Suppressor macrophage treated with lipopolysaccharide for 4 hours (primary cell): ENCODE data around the gene MSRB2.
"Not testable (repeated sequence)": the region's sequence is repeated elsewhere in the genome, so short reads cannot be mapped to it uniquely, and the experiment has no call there.

Experiments
- DNase-seq: peaks from one replicate; pipeline ENCODE4 v3.0.0-alpha.2; 2020

Gene MSRB2

GRCh38 chr10:23070092-23070912 is 25.1 kb upstream of the MSRB2 start:
- DNase-seq, result not testable (repeated sequence)

GRCh38 chr10:23070913-23071218 is 24.5 kb upstream of the MSRB2 start:
- no peak for DNase-seq

GRCh38 chr10:23072593-23072992 is 22.8 kb upstream of the MSRB2 start:
- DNase-seq, result peak; percentile 8

GRCh38 chr10:23073527-23073926 is 21.9 kb upstream of the MSRB2 start:
- no peak for DNase-seq

- no peak for DNase-seq
These were observed 19.7 kb upstream of the MSRB2 start for GRCh38 chr10:23075672-23076071.

- DNase-seq, result no peak
These were observed 17.3 kb upstream of the MSRB2 start for GRCh38 chr10:23078114-23078513.

- DNase-seq, result no peak
These were observed 15.7 kb upstream of the MSRB2 start for GRCh38 chr10:23079700-23080099.

- no peak for DNase-seq
These were observed 15.1 kb upstream of the MSRB2 start for GRCh38 chr10:23080262-23080661.

- no peak for DNase-seq
These were observed 14.1 kb upstream of the MSRB2 start for GRCh38 chr10:23081221-23081750.

- DNase-seq, result no peak
These were observed 13.5 kb upstream of the MSRB2 start for GRCh38 chr10:23081891-23082290.

- DNase-seq, result no peak
These were observed 6.8 kb upstream of the MSRB2 start for GRCh38 chr10:23088609-23089008.

GRCh38 chr10:23094786-23095403 is 484 bp upstream of the MSRB2 start:
- DNase-seq, result no peak

- DNase-seq, result peak; percentile 56
These were observed 805 bp downstream of the MSRB2 start for GRCh38 chr10:23095966-23096801.

- peak; percentile 9 for DNase-seq
These were observed 1.6 kb downstream of the MSRB2 start for GRCh38 chr10:23096802-23097549.

GRCh38 chr10:23099079-23099478 is 3.7 kb downstream of the MSRB2 start:
- no peak for DNase-seq

GRCh38 chr10:23099816-23100215 is 4.4 kb downstream of the MSRB2 start:
- DNase-seq, result no peak

GRCh38 chr10:23100331-23101030 is 5.1 kb downstream of the MSRB2 start:
- DNase-seq, result no peak

GRCh38 chr10:23106331-23107072 is 11.1 kb downstream of the MSRB2 start:
- DNase-seq, result no peak

GRCh38 chr10:23110722-23111516 is 15.5 kb downstream of the MSRB2 start:
- DNase-seq, result no peak

- DNase-seq, result no peak
These were observed 16.3 kb downstream of the MSRB2 start for GRCh38 chr10:23111517-23112286.
